Heart right ventricle (tissue), 16 donors: ENCODE results near the gene NPLOC4. TPM values are rescaled to one million over a fixed set of nuclear protein-coding genes. Genes with fewer than 3 reads are reported as not detected.
"Not testable (repeated sequence)": the region's sequence is repeated elsewhere in the genome, so short reads cannot be mapped to it uniquely, and the experiment has no call there.

Experiments used
- ATAC-seq, 8 donors: fragments of 200-7000 bp; cut with Tn5 transposase; one replicate each; pipeline ENCODE4 v1.9.1; 2020; ENCODE audit warnings: mild to moderate bottlenecking in 8 of 8, moderate library complexity in 8 of 8, moderate number of reproducible peaks in 1 of 8
- DNase-seq, 2 donors: peaks; one replicate each; pipeline ENCODE4 v3.0.0-alpha.2; 2020
- H3K27ac ChIP-seq, 10 donors: fragments of 200-600 bp; sonication (generic) in 2 of 10; one replicate each; pipeline versions ENCODE4 v1.5.0 to v1.8.0; 2020 to 2022; ENCODE audit warnings: mild to moderate bottlenecking in 3 of 10
- H3K27me3 ChIP-seq, 7 donors: fragments of 200-600 bp; one replicate each; pipeline ENCODE4 v1.8.0; 2021 to 2022; ENCODE audit warnings: mild to moderate bottlenecking in 2 of 7
- H3K36me3 ChIP-seq, 9 donors: fragments of 200-600 bp; sonication (generic) in 1 of 9; one replicate each; pipeline versions ENCODE4 v1.5.0 to v1.8.0; 2020 to 2022; ENCODE audit warnings: mild to moderate bottlenecking in 2 of 9
- H3K4me1 ChIP-seq, 9 donors: fragments of 200-600 bp; sonication (generic) in 1 of 9; one replicate each; pipeline versions ENCODE4 v1.5.0 to v1.8.0; 2020 to 2022; ENCODE audit warnings: mild to moderate bottlenecking in 4 of 9
- H3K4me3 ChIP-seq, 10 donors: fragments of 200-600 bp; sonication (generic) in 2 of 10; one replicate each; pipeline versions ENCODE4 v1.5.0 to v1.8.0; 2020 to 2022; ENCODE audit warnings: mild to moderate bottlenecking in 7 of 10, moderate library complexity in 2 of 10
- H3K9me3 ChIP-seq, 11 donors: fragments of 200-600 bp in 10 of 11; sonication (generic) in 2 of 11; one replicate each; pipeline versions ENCODE4 v1.5.0 to v1.8.0; 2013 to 2022; ENCODE audit warnings: mild to moderate bottlenecking in 2 of 11, control low read depth in 1 of 11, moderate library complexity in 1 of 11
- CTCF ChIP-seq, 9 donors: fragments of 200-600 bp; sonication (generic) in 2 of 9; IDR thresholded peaks; one replicate each; pipeline versions ENCODE4 v1.5.0 to v1.8.0; 2021 to 2022; ENCODE audit warnings: antibody characterized with exemption in 9 of 9, mild to moderate bottlenecking in 5 of 9, moderate library complexity in 1 of 9
- WGBS, 2 donors: extraction: QIAGEN DNeasy Blood & Tissue Kit; methylation state at CpG; one replicate each; pipeline ENCODE4 v1.1.7; 2013; ENCODE audit warnings: inconsistent platforms in 1 of 2; 5-methylcytosine and 5-hydroxymethylcytosine counted together
- intact Hi-C, 10 donors: fragments of 100-400 bp; cut with DNase I; formaldehyde crosslinking; loops; one replicate each; pipeline versions ENCODE4 v1.11.1 to v1.14.2; 2022
- polyA plus RNA-seq, 2 donors: library from polyadenylated mRNA; stranded (reverse); fragments of 200-250 nt; gene quantifications; one replicate each; pipeline ENCODE4 v1.2.3, GENCODE V29; 2013
- total RNA-seq, 10 donors: library from RNA; stranded (reverse); fragmentation: NEBNext Ultra II Directional in 3 of 10; extraction: Animal tissue kit (Norgen Biotek cat#: 25700) in 3 of 10; gene quantifications; one replicate each; pipeline versions ENCODE4 v1.2.1 to v1.2.4, GENCODE V29; 2021 to 2023
- donor health status: Arrhythmogenic right ventricular cardiomyopathy.
- donor health status: ischemic (EF 13 %, LVEDD 7.1; RV severe dilation, severe dysfunction).
- donor health status: healthy with polysubstance abuse.
- donor health status: DM: no; HTN: yes; CAD: no.
- donor health status: DM: no; HTN: no; CAD: no.
- donor health status: ischemic (EF 25% LVEDD 6.9; RV normal size, moderate dysfunction).
- donor health status: ischemic (EF 25% LVEDD 5.7; RV mildly dilated, moderate dysfunction).
- donor health status: healthy.
- donor health status: DM: yes; HTN: yes; CAD: no.
- donor health status: Ischemic cardiomyopathy.
- donor health status: ischemic (EF 35%, LVEDD 5.7; RV mildly dilated, moderate dysfunction).
- donor health status: nonischemic (EF 11% LVEDD 7.7; RV severe dilation, severe dysfunction).
- donor health status: DM: yes; HTN: yes; CAD: no.
- donor health status: PGD.
- donor health status: ischemic (EF 29% LVEDD 5.4; RV normal size, mild dysfunction).
- donor health status: nonischemic (EF 23%, LVEDD 6.1; RV moderate dilation, normal function).

The NPLOC4 gene
- total and polyA plus RNA-seq, 12 donors: 30.7 to 115 (median 95.2) TPM

- Histone ChIP-seq H3K27ac (no peak overlapping the region), H3K27me3 (peaks cover 16 to 54% (median 50%) of the 10 kb centered on the region in 7 donors), H3K4me1 (peaks cover 3 to 18% (median 16%) of the 10 kb centered on the region in 9 donors), H3K9me3 (no peaks in the 10 kb centered on the region), H3K36me3 (peaks cover 0 to 6% (median 0%) of the 10 kb centered on the region in 9 donors), H3K4me3 (no peak overlapping the region)
- intact Hi-C loops: loop anchor here in 1 of 10 donors (10.0 kb wide), 1 partner anchor 389 kb away; no protein-coding TSS in a partner anchor
- DNase-seq (no peak), ATAC-seq (no peak)
- no peak for TF ChIP-seq CTCF (IDR thresholded peaks at IDR 0.05)
- 69 to 72% methylated on average over 21 of the region's 21 CpGs for WGBS, 2 donors
Measured at GRCh38 chr17:81533339-81534141, 103.4 kb downstream of the NPLOC4 start.

- WGBS, 2 donors: 91% methylated on average over 11 of the region's 11 CpGs
- peaks cover 16 to 58% (median 54%) of the 10 kb centered on the region in 7 donors for H3K27me3 ChIP-seq
- no peak for ATAC-seq
- H3K4me3 ChIP-seq: no peak overlapping the region
- H3K27ac ChIP-seq: no peak overlapping the region
- no peak for DNase-seq
- no peak for TF ChIP-seq CTCF (IDR thresholded peaks at IDR 0.05)
- H3K36me3 ChIP-seq: no peaks in the 10 kb centered on the region
- intact Hi-C loops: loop anchor here in 1 of 10 donors (10.0 kb wide), 1 partner anchor 388 kb away; no protein-coding TSS in a partner anchor
- peaks cover 3 to 22% (median 14%) of the 10 kb centered on the region in 9 donors for H3K4me1 ChIP-seq
- H3K9me3 ChIP-seq: no peaks in the 10 kb centered on the region
Measured at GRCh38 chr17:81532490-81533287, 104.2 kb downstream of the NPLOC4 start.

- not testable (repeated sequence) for ATAC-seq
- peaks cover 12 to 58% (median 54%) of the 10 kb centered on the region in 7 donors for H3K27me3 ChIP-seq
Measured at GRCh38 chr17:81531998-81532404, 104.9 kb downstream of the NPLOC4 start.

GRCh38 chr17:81531013-81531412, 105.9 kb downstream of the NPLOC4 start:
- 80 to 90% methylated on average over 6 of the region's 6 CpGs for WGBS, 2 donors
- peaks cover 2 to 58% (median 53%) of the 10 kb centered on the region in 7 donors for H3K27me3 ChIP-seq
- intact Hi-C loops: loop anchor here in 1 of 10 donors (10.0 kb wide), 1 partner anchor 386 kb away; no protein-coding TSS in a partner anchor
- H3K36me3 ChIP-seq, ATAC-seq, H3K4me1 ChIP-seq, H3K27ac ChIP-seq, H3K4me3 ChIP-seq, DNase-seq, H3K9me3 ChIP-seq: not testable (repeated sequence)

More at GRCh38 chr17:81531998-81532404, 104.9 kb downstream of the NPLOC4 start:
- intact Hi-C loops: loop anchor here in 1 of 10 donors (10.0 kb wide), 1 partner anchor 387 kb away; no protein-coding TSS in a partner anchor
- DNase-seq, H3K4me3 ChIP-seq, H3K27ac ChIP-seq, H3K36me3 ChIP-seq, H3K9me3 ChIP-seq: not testable (repeated sequence)
- peaks cover 3 to 19% (median 8%) of the 10 kb centered on the region in 9 donors for H3K4me1 ChIP-seq
- 94 to 97% methylated on average over 3 of the region's 3 CpGs for WGBS, 2 donors

GRCh38 chr17:81529437-81529803, 107.5 kb downstream of the NPLOC4 start:
- 85 to 92% methylated on average over 6 of the region's 6 CpGs for WGBS, 2 donors
- Histone ChIP-seq H3K36me3 (no peaks in the 10 kb centered on the region), H3K4me1 (peaks cover 0 to 9% (median 0%) of the 10 kb centered on the region in 9 donors), H3K27ac (no peak overlapping the region), H3K4me3 (no peak overlapping the region), H3K27me3 (peaks cover 0 to 59% (median 55%) of the 10 kb centered on the region in 7 donors), H3K9me3 (no peaks in the 10 kb centered on the region)
- ATAC-seq (no peak), DNase-seq (no peak)
- TF ChIP-seq CTCF (IDR thresholded peaks at IDR 0.05): no peak
- intact Hi-C loops: no loop called here
